Colonic mucosa (tissue), 4 donors: Measurements from ENCODE around the gene ABI2. TPM values are rescaled to one million over a fixed set of nuclear protein-coding genes. Genes with fewer than 3 reads are reported as not detected.

Source experiments
- DNase-seq: peaks from one replicate; pipeline ENCODE4 v3.0.0-alpha.2; 2020
- H3K27ac ChIP-seq: fragments of 200-600 bp; one replicate; pipeline ENCODE4 v1.8.0; 2021
- H3K27me3 ChIP-seq: fragments of 200-600 bp; one replicate; pipeline ENCODE4 v1.8.0; 2021
- H3K36me3 ChIP-seq: fragments of 200-600 bp; one replicate; pipeline ENCODE4 v1.8.0; 2021
- H3K4me1 ChIP-seq: fragments of 200-600 bp; one replicate; pipeline ENCODE4 v1.8.0; 2021; ENCODE audit warnings: mild to moderate bottlenecking
- H3K4me3 ChIP-seq: fragments of 200-600 bp; one replicate; pipeline ENCODE4 v1.8.0; 2021
- H3K9ac ChIP-seq, 2 donors: one replicate each; pipeline ENCODE4 v1.7.0; 2013; ENCODE audit warnings: control low read depth in 2 of 2, low read depth in 2 of 2, low read length in 2 of 2
- H3K9me3 ChIP-seq: fragments of 200-600 bp; one replicate; pipeline ENCODE4 v1.8.0; 2021
- intact Hi-C: fragments of 100-400 bp; cut with DNase I; formaldehyde crosslinking; loops from one replicate; pipeline ENCODE4 v1.14.1; 2022
- total RNA-seq, 2 donors: library from RNA; stranded (reverse); fragmentation: NEBNext Ultra II Directional in 1 of 2; extraction: Animal tissue kit (Norgen Biotek cat#: 25700) in 1 of 2; gene quantifications; one replicate each; pipeline ENCODE4 v1.2.1, GENCODE V29; 2021
- TF ChIP-seq, protein P1 (sequence below): fragments of 200-600 bp; IDR thresholded peaks from one replicate; pipeline ENCODE4 v1.8.0; 2022; ENCODE audit warnings: antibody characterized with exemption, mild to moderate bottlenecking
- donor health status: healthy.
- donor health status: DM: no; HTN: no; CAD: no.
- donor health status: DM: no; HTN: no; CAD: no.

The ABI2 gene
- total RNA-seq, 2 donors from 2014 or later = 23.8 to 24.5 TPM

DNA sequence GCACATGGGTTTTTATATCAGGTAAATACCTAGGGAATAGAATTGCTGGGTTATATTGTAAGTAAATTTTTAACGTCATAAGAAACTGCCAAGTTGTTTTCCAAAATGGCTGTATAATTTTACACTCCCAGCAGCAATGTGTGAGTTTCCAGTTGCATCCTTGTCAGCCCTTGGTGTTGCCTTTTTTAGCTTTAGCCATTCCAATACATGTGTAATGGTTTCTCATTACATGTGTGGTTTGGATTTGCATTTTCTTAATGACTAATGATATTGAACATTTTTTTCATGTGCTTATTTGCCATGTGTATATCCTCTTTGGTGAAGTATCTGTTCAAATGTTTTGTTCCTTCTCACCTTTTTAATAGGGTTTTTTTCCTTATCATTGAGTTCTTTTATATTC, 70.8 kb downstream of the ABI2 start:
- Histone ChIP-seq H3K4me3 (no peak overlapping the region), H3K36me3 (no peaks in the 10 kb centered on the region), H3K9me3 (no peaks in the 10 kb centered on the region), H3K27ac (no peak overlapping the region), H3K27me3 (no peaks in the 10 kb centered on the region), H3K4me1 (no peaks in the 10 kb centered on the region), H3K9ac (no peak overlapping the region)
- TF ChIP-seq, protein P1, sequence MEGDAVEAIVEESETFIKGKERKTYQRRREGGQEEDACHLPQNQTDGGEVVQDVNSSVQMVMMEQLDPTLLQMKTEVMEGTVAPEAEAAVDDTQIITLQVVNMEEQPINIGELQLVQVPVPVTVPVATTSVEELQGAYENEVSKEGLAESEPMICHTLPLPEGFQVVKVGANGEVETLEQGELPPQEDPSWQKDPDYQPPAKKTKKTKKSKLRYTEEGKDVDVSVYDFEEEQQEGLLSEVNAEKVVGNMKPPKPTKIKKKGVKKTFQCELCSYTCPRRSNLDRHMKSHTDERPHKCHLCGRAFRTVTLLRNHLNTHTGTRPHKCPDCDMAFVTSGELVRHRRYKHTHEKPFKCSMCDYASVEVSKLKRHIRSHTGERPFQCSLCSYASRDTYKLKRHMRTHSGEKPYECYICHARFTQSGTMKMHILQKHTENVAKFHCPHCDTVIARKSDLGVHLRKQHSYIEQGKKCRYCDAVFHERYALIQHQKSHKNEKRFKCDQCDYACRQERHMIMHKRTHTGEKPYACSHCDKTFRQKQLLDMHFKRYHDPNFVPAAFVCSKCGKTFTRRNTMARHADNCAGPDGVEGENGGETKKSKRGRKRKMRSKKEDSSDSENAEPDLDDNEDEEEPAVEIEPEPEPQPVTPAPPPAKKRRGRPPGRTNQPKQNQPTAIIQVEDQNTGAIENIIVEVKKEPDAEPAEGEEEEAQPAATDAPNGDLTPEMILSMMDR = no peak
- no peak for DNase-seq
- intact Hi-C loops = no loop called here

DNA sequence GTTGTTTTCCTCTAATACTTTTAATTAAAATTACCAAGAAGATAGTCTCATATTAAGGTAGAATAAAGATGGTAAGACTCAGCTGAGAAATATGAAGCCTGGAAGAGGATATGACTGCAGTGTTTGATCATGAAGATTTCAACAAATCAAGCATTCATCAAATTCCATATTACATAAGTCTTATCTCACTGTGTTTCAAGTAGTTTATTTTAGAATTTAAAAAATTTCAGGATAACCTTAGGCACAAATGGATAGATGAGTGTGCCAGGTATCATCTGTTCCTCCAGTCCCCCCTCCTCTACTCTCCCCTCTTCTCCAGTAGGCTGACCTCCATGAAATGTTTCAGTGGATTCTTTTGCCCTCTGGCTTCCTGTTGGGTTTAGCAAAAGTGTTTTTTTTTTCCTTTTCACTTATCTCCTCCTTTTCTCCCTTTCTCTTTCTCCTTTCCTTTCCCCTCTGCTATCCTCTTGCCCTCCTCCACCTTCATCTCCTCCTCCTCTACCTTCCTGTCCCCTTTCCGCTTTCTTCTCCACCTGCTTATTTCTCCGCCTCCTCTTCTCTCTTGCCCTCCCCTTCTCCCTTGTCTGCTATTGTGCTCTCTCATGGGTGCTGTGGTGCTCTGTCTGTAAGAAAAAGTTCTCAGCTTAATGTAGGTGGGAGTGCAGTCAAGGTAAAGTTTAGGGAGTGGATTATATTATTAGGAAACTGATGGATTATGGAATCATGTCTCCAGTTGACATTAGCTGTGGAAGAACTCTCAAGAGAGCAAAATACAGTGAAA, 72.8 kb downstream of the ABI2 start:
- Histone ChIP-seq H3K9me3 (no peaks in the 10 kb centered on the region), H3K27me3 (no peaks in the 10 kb centered on the region), H3K9ac (no peak overlapping the region), H3K36me3 (no peaks in the 10 kb centered on the region), H3K4me1 (no peaks in the 10 kb centered on the region), H3K27ac (no peak overlapping the region), H3K4me3 (no peak overlapping the region)
- no peak for DNase-seq
- TF ChIP-seq, protein P1 = no peak
- intact Hi-C loops = no loop called here

DNA sequence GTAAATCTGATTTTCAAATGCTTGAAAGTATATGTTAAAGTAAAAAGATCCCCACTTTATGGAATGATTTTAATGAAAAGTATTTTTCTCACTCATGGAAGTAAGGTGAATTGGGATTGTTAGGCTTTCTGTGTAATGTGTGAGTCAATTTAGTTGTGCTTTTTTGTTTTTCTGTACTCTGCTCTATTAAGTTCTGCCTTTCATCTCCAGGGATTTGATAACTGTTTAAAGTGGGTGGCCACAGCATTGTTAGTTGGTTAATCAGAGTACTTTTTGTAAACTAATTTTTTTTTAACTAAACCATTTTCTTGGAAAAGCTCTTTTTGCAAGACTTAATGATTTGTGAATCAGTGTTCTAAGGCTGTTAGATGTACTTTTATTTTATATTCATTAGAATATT, 76.8 kb downstream of the ABI2 start:
- intact Hi-C loops = no loop called here
- TF ChIP-seq, protein P1 = no peak
- Histone ChIP-seq H3K36me3 (no peaks in the 10 kb centered on the region), H3K27me3 (no peaks in the 10 kb centered on the region), H3K4me3 (no peak overlapping the region), H3K9ac (no peak overlapping the region), H3K9me3 (no peaks in the 10 kb centered on the region), H3K4me1 (no peaks in the 10 kb centered on the region), H3K27ac (no peak overlapping the region)
- DNase-seq = no peak

DNA sequence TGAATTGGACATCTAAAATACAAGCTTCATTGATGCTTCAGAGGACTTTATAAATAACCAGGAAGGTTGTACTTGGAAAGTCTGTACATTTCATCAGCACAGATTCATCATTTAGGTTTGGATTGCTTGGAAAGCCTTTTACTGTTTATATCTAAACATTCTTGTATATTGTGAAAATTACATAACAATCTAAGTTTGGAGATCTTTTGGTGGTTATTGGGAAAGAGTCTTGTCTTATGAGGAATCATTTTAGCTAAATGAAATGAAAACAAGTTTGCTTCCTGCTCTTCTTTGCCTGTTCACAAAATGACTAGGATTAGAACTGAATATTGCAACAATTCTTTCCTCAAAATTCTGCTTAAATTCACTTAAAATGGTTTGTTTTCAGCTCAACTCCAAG, 79.3 kb downstream of the ABI2 start:
- H3K27ac ChIP-seq = no peak overlapping the region
- TF ChIP-seq, protein P1 = no peak
- intact Hi-C loops = no loop called here
- H3K4me1 ChIP-seq = no peaks in the 10 kb centered on the region
- H3K36me3 ChIP-seq = no peaks in the 10 kb centered on the region
- H3K27me3 ChIP-seq = no peaks in the 10 kb centered on the region
- no peaks in the 10 kb centered on the region for H3K9me3 ChIP-seq
- no peak overlapping the region for H3K9ac ChIP-seq
- H3K4me3 ChIP-seq = no peak overlapping the region
- no peak for DNase-seq

DNA sequence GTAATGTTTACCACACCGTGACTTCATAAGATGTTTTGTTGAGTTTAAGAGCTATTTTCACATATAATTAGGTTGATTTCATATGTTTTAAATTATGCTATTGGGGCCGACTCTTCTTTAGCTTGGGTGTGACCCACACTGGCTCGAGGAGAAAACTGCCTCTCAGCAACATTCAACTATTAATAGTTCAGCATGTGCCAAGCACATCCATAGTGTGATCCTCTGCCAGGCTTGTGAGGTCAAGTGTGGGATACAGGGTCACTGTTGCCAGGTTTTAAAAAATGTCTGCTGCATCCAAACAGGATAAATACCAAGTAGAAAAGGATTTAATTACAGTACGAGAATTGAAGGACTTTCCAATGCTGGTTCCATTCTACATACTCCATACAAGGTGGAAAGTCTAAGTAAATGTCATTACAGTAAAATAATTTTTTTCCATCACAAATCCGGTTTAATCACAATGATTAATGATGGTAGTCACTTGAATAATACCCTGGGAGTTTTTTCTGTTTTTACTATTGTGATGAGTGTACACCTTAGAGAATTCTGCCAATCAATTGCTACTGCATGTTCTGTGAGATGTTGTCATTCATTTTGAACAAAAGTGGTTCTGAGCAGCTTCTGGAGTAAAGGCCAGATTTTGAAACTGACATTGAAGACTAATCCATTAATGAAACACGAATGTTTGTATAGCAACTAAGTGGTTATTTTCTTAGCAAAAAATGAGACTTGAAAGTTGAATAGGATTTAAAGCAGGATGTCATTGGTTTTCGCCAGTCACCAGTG, 84.5 kb downstream of the ABI2 start:
- TF ChIP-seq, protein P1 = no peak
- DNase-seq = no peak
- intact Hi-C loops = no loop called here
- Histone ChIP-seq H3K9me3 (no peaks in the 10 kb centered on the region), H3K27ac (no peak overlapping the region), H3K36me3 (no peaks in the 10 kb centered on the region), H3K4me3 (no peak overlapping the region), H3K9ac (no peak overlapping the region), H3K27me3 (no peaks in the 10 kb centered on the region), H3K4me1 (no peaks in the 10 kb centered on the region)
